AG04449 (cell line): ENCODE results near the gene XPO4.
"Not testable (repeated sequence)": the region's sequence is repeated elsewhere in the genome, so short reads cannot be mapped to it uniquely, and the experiment has no call there.

Experiments
- CTCF ChIA-PET: fragments of 350-600 bp; formaldehyde crosslinking; extraction: SDS; loops from one replicate; lab custom pipeline; 2021; ENCODE audit warnings: antibody characterized with exemption; lab: Yijun Ruan, JAX
- POLR2A ChIA-PET: fragments of 400-600, 350-600 bp; formaldehyde crosslinking; extraction: SDS; loops from one replicate; lab custom pipeline; 2020; ENCODE audit warnings: antibody characterized with exemption, inconsistent platforms; lab: Yijun Ruan, JAX
- DNase-seq: peaks from one replicate; pipeline ENCODE4 v3.0.0-alpha.2; 2010; ENCODE audit warnings: low read depth, low spot score
- H3K4me3 ChIP-seq: 2 replicates; pipeline ENCODE4 v1.5.1; 2011; ENCODE audit warnings: low read depth, mild to moderate bottlenecking, control low read depth, low read length
- CTCF ChIP-seq: IDR thresholded peaks from one replicate; pipeline ENCODE4 v1.5.1; 2011; ENCODE audit warnings: mild to moderate bottlenecking, moderate library complexity, low read length, control low read depth, inconsistent platforms; ENCODE audit not compliant: insufficient read depth; ENCODE audit errors: missing control alignments

XPO4 gene

DNA sequence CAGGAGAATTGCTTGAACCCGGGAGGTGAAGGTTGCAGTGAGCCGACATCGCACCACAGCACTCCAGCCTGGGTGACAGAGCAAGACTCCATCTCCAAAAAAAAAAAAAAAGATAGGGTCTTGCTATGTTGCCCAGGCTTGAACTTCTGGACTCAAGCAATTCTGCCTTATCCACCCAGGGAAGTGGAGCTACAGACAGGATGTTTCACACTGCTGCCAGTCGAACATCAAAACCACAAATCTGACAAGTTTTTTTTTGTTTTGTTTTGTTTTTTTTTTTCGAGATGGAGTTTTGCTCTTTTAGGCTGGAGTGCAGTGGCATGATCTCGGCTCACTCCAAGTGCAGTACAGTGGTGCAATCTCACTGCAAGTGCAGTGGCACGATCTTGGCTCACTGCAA, 10.8 kb downstream of the XPO4 start:
- ChIA-PET CTCF (interaction anchor here (0.9 to 2.8 kb wide), 2 partner anchors 9 to 181 kb away, joined by 3 to 14 read pairs; no protein-coding TSS in a partner anchor), POLR2A (no interaction called here)
- TF ChIP-seq CTCF, result no peak
- no peak overlapping the region for H3K4me3 ChIP-seq
- no peak for DNase-seq

- no peak overlapping the region for H3K4me3 ChIP-seq
- CTCF ChIA-PET, result interaction anchor here (0.9 to 2.8 kb wide), 2 partner anchors 10 to 180 kb away, joined by 3 to 14 read pairs; no protein-coding TSS in a partner anchor
- TF ChIP-seq CTCF, result no peak
- DNase-seq, result no peak
- POLR2A ChIA-PET, result no interaction called here
Observed at GRCh38 chr13:20891034-20891433, 11.5 kb downstream of the XPO4 start.

GRCh38 chr13:20890540-20890939, 12.0 kb downstream of the XPO4 start:
- CTCF ChIA-PET, result interaction anchor here (2.8 kb wide), 1 partner anchor 10 kb away, joined by 14 read pairs; no protein-coding TSS in a partner anchor
- DNase-seq, H3K4me3 ChIP-seq, POLR2A ChIA-PET: not testable (repeated sequence)

GRCh38 chr13:20882206-20882605, 20.3 kb downstream of the XPO4 start:
- DNase-seq, result no peak
- CTCF ChIA-PET, result no interaction called here

DNA sequence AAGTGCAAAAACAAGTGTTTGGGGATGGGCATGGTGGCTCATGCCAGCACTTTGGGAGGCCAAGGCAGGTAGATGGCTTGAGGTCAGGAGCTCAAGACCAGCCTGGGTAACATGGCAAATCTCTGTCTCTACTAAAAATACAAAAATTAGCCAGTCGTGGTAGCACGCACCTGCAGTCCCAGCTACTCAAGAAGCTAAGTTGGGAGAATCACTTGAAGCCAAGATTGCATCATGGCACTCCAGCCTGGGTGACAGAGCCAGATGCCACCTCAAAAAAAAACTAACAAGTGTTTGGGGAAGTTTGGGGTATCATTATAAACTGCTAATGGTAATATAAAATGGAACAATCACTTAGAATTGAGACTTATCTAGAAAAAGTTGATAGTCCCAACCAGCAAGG, 24.6 kb downstream of the XPO4 start:
- H3K4me3 ChIP-seq, result no peak overlapping the region
- ChIA-PET POLR2A (no interaction called here), CTCF (interaction anchor here (1.2 to 1.8 kb wide), 3 partner anchors 8 to 599 kb away, joined by 3 to 4 read pairs (median 4); no protein-coding TSS in a partner anchor)
- DNase-seq, result no peak
- TF ChIP-seq CTCF, result no peak

More at GRCh38 chr13:20882206-20882605, 20.3 kb downstream of the XPO4 start:
- H3K4me3 ChIP-seq, result no peak overlapping the region
- TF ChIP-seq CTCF, result no peak
- POLR2A ChIA-PET, result no interaction called here

GRCh38 chr13:20876802-20877201, 25.7 kb downstream of the XPO4 start:
- POLR2A ChIA-PET, H3K4me3 ChIP-seq, DNase-seq: not testable (repeated sequence)
- CTCF ChIA-PET, result interaction anchor here (0.8 to 1.8 kb wide), 3 partner anchors 9 to 174 kb away, joined by 3 to 4 read pairs (median 3); no protein-coding TSS in a partner anchor

GRCh38 chr13:20874439-20874838, 28.1 kb downstream of the XPO4 start:
- POLR2A ChIA-PET, DNase-seq, H3K4me3 ChIP-seq: not testable (repeated sequence)
- CTCF ChIA-PET, result interaction anchor here (1.0 to 1.5 kb wide), 2 partner anchors 46 to 163 kb away, joined by 3 to 4 read pairs; no protein-coding TSS in a partner anchor

GRCh38 chr13:20873348-20873747, 29.2 kb downstream of the XPO4 start:
- CTCF ChIA-PET, result interaction anchor here (0.9 to 1.5 kb wide), 4 partner anchors 10 to 160 kb away, joined by 3 to 4 read pairs (median 4); no protein-coding TSS in a partner anchor
- TF ChIP-seq CTCF, result no peak
- POLR2A ChIA-PET, result interaction anchor here (0.6 kb wide), 1 partner anchor 269 kb away, joined by 3 read pairs; no protein-coding TSS in a partner anchor
- DNase-seq, result no peak
- no peak overlapping the region for H3K4me3 ChIP-seq
